Measurements from ENCODE around the gene BAX. TPM values are rescaled to one million over a fixed set of nuclear protein-coding genes. Genes with fewer than 3 reads are reported as not detected.

Gene BAX
- total and polyA plus RNA-seq, 2 of the 13 experiments (the other 11 are each of a cell fraction or from before 2014, with no cell fraction given) = 139 to 176 TPM

- TF ChIP-seq KIAA2018 (CRISPR knock-in tag; IDR thresholded peaks at IDR 0.05; ENCODE audit: borderline replicate concordance) = no peak
- TF ChIP-seq TSC22D2 (CRISPR knock-in tag; IDR thresholded peaks at IDR 0.05; ENCODE audit: borderline replicate concordance) = no peak
- TF ChIP-seq HOXA3 (CRISPR knock-in tag; IDR thresholded peaks at IDR 0.05) = peak; percentile 89
- TF ChIP-seq HNRNPLL (IDR thresholded peaks at IDR 0.05; ENCODE audit: low read depth, low read length, poor library complexity, severe bottlenecking) = peak; percentile 79
- peak; percentile 92 for TF ChIP-seq FOSL2 (CRISPR knock-in tag; IDR thresholded peaks at IDR 0.05)
- peak; percentile 92 for TF ChIP-seq ZNF281 (CRISPR knock-in tag; IDR thresholded peaks at IDR 0.05; ENCODE audit: borderline replicate concordance)
- TF ChIP-seq HNF1B (CRISPR knock-in tag; IDR thresholded peaks at IDR 0.05) = peak; percentile 100
- TF ChIP-seq ELF4 (CRISPR knock-in tag; IDR thresholded peaks at IDR 0.05; ENCODE audit: borderline replicate concordance) = no peak
- no peak for TF ChIP-seq CREB1 (IDR thresholded peaks at IDR 0.05)
- peak; percentile 71; the same call in 1 of the 2 replicates for TF ChIP-seq CREB1 (CRISPR knock-in tag; IDR thresholded peaks at IDR 0.05)
- peak; percentile 34; the same call in 1 of the 2 replicates for TF ChIP-seq ARNT2 (CRISPR knock-in tag; IDR thresholded peaks at IDR 0.05; ENCODE audit: low read depth)
- TF ChIP-seq GABPA (IDR thresholded peaks at IDR 0.05; ENCODE audit: low read depth, low read length) = no peak
- TF ChIP-seq GABPA (CRISPR knock-in tag; IDR thresholded peaks at IDR 0.05; ENCODE audit: low read depth) = no peak; the same call in 1 of the 2 replicates
- no peak for TF ChIP-seq ZNF546 (CRISPR knock-in tag; conservative IDR thresholded peaks at IDR 0.05)
- TF ChIP-seq ASH2L (IDR thresholded peaks at IDR 0.05; ENCODE audit: insufficient read length, low read depth, low read length) = peak; percentile 90
- no peak for TF ChIP-seq MLLT10 (CRISPR knock-in tag; IDR thresholded peaks at IDR 0.05)
Measured at GRCh38 chr19:48963371-48964204, 8.9 kb downstream of the BAX start (continued).
